ENCODE measurements around the gene SIGLEC8. TPM values are rescaled to one million over a fixed set of nuclear protein-coding genes. Genes with fewer than 3 reads are reported as not detected.

Gene SIGLEC8
- total and polyA plus RNA-seq, 9 of the 15 experiments (the other 6 are each of a cell fraction or from before 2014, with no cell fraction given) = 0.04 to 0.65 (median 0.39) TPM

- Histone ChIP-seq H3K4me1 (replicated peaks in 1 of 2; ENCODE audit: control insufficient read depth in 2 of 2, insufficient read depth in 2 of 2, low read length in 2 of 2) (peaks cover 36 to 46% of the 10 kb centered on the region in 2 experiments), H4K20me1 (replicated peaks; ENCODE audit: control insufficient read depth, insufficient read depth, low read length) (no peaks in the 10 kb centered on the region), H3K4me3 (no peak overlapping the region), H3K27me3 (ENCODE audit: control insufficient read depth in 2 of 2, insufficient read depth in 2 of 2, low read length in 2 of 2) (no peaks in the 10 kb centered on the region), H3K79me2 (ENCODE audit: control insufficient read depth, insufficient read depth, low read length) (peaks cover 7% of the 10 kb centered on the region), H3K36me3 (ENCODE audit: control insufficient read depth, insufficient read depth, low read length) (no peaks in the 10 kb centered on the region), H3K4me2 (ENCODE audit: insufficient read depth, low read length) (no peak overlapping the region), H3K9ac (ENCODE audit: insufficient read depth in 1 of 2, low read depth in 2 of 2, low read length in 2 of 2) (no peak overlapping the region), H3K9me3 (replicated peaks; ENCODE audit: control insufficient read depth, insufficient read depth, low read depth, low read length) (no peaks in the 10 kb centered on the region; the same call in 1 of the 2 replicates), H2AFZ (ENCODE audit: low read depth, low read length) (peak overlapping the region; percentile 41; the same call in 1 of the 2 replicates), H3K27ac (ENCODE audit: extremely low read depth, low read depth, low read length) (no peak overlapping the region), H3K9me1 (ENCODE audit: control insufficient read depth, insufficient read depth, low read length) (no peaks in the 10 kb centered on the region)
- intact Hi-C loops (cut with micrococcal nuclease) (no loop called here), in situ Hi-C loops (cut with MboI) (no loop called here)
- BruUV-seq (replicated peaks) = no TSS peak
- TF ChIP-seq TRIM24 (IDR thresholded peaks at IDR 0.05) (peak in 1 of 2 experiments; percentile 44; a peak in 1 of 4 replicates), POLR2G (IDR thresholded peaks at IDR 0.05; ENCODE audit: low read depth, low read length) (no peak), BCLAF1 (IDR thresholded peaks at IDR 0.05; ENCODE audit: borderline replicate concordance in 1 of 2, control insufficient read depth in 1 of 2, low read depth in 2 of 2, low read length in 1 of 2) (no peak), TRIM28 (IDR thresholded peaks at IDR 0.05) (0 out of 2 replicates have a peak, but pooled peaks have one; percentile 27), ZNF316 (IDR thresholded peaks at IDR 0.05) (peak; percentile 54; the same call in 1 of the 2 replicates), SRF (CRISPR knock-in tag; IDR thresholded peaks at IDR 0.05) (no peak)
- ChIA-PET POLR2A (interaction anchor here (0.7 to 0.8 kb wide), 2 partner anchors 27 to 67 kb away, joined by 3 read pairs; partner anchors contain the start of gene ZNF175), CTCF (ENCODE audit: low intra/inter-chr PET ratio) (no interaction called here)
- FAIRE-seq (no peak), DNase-seq (ENCODE audit: extremely low read depth in 1 of 4, low spot score in 3 of 4) (no peak), ATAC-seq (no peak)
- WGBS (ENCODE audit: insufficient coverage, low coverage, missing lambda C conversion rate) = 58% methylated on average over 3 of the region's 3 CpGs
Observed at GRCh38 chr19:51503896-51504295, 45.6 kb upstream of the SIGLEC8 start.

Data from K562 (cell line).